HG02571 (cell line): ENCODE results near the gene SEMA4A.

Experiments used
- ATAC-seq: cut with Tn5 transposase; IDR thresholded peaks from one replicate; pipeline ENCODE4 v1.9.1; 2021; ENCODE audit warnings: mild to moderate bottlenecking, moderate library complexity; ENCODE audit not compliant: unreplicated experiment

SEMA4A gene

GRCh38 chr1:156226116-156226538 lies 72.7 kb downstream of the SEMA4A start:
- peak; percentile 73 for ATAC-seq

- no peak for ATAC-seq
Observed at GRCh38 chr1:156226782-156227181, 73.4 kb downstream of the SEMA4A start.
